Measurements from ENCODE around the gene GLO1.

DNA sequence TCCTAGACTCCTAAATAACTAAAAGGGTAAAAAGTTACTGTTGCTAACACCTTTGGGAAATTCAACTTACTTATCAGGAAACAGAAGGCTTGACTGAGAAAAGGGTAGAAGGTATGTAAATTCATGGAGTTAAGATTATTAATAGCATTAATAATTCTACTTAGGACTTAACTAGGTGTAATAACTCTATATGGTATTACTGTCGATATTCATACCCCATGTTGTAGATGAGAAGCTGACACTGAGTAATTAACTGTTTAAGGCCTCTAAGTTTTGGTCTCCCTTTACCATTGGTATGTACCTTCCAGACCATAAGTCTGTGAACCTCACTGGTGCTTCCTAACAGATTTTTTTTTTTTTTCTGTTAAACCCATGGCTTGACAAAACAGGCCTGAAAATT, 15.4 kb downstream of the GLO1 start:
- TF ChIP-seq CTCF (IDR thresholded peaks at IDR 0.05; ENCODE audit: low read length): no peak
- TF ChIP-seq EZH2 (optimal IDR thresholded peaks at IDR 0.05; ENCODE audit: low read depth, low read length): no peak
